ENCODE results near the gene DISC1.

The DISC1 gene

DNA sequence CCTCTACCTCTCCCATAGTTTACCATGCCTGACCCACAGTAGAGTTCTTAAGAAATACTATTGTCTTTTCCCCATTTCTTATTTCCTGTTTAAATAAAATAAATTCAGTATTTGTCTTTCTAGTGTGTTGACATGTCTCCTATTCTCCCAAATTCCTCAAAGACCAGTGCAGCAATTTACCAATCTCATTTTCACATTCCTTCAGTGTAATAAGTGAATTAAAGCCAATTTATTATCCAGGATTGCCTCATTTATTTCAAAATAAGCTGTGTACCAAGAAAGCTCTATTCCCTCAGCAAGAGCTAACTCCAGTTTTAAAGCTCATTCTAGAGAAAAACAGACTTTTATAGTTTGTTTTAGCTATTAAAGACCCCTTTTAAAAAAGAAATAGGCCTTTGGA, 49.9 kb downstream of the DISC1 start:
- H3K27ac Mint-ChIP-seq = no peak overlapping the region
- no peaks in the 10 kb centered on the region for H3K27me3 Mint-ChIP-seq
- intact Hi-C loops (cut with micrococcal nuclease) = no loop called here
- H3K4me3 Mint-ChIP-seq = no peak overlapping the region
- peaks cover 49% of the 10 kb centered on the region for H3K4me1 Mint-ChIP-seq (ENCODE audit: low read depth)
- H3K9me3 Mint-ChIP-seq = no peaks in the 10 kb centered on the region
- peaks cover 26% of the 10 kb centered on the region for H3K36me3 Mint-ChIP-seq (ENCODE audit: low read depth)

DNA sequence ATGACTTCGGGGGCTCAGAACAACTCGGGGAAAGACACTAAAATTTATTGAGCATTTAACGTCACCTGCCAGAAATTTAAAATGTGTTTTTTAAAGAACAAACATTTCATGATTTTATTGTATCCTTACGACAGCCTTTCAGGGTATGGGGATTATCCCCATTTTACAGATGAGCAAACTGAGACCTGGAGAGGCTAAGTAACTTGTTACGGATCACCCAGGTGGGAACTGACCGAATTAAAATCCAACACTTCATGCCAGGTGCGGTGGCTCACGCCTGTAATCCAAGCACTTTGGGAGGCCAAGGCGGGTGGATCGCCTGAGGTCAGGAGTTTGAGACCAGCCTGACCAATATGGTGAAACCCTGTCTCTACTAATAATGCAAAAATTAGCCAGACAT, 50.9 kb downstream of the DISC1 start:
- H3K27me3 Mint-ChIP-seq = no peaks in the 10 kb centered on the region
- no peak overlapping the region for H3K27ac Mint-ChIP-seq
- H3K4me1 Mint-ChIP-seq (ENCODE audit: low read depth) = peaks cover 49% of the 10 kb centered on the region
- intact Hi-C loops (cut with micrococcal nuclease) = no loop called here
- H3K4me3 Mint-ChIP-seq = no peak overlapping the region
- H3K36me3 Mint-ChIP-seq (ENCODE audit: low read depth) = peaks cover 26% of the 10 kb centered on the region
- H3K9me3 Mint-ChIP-seq = no peaks in the 10 kb centered on the region

DNA sequence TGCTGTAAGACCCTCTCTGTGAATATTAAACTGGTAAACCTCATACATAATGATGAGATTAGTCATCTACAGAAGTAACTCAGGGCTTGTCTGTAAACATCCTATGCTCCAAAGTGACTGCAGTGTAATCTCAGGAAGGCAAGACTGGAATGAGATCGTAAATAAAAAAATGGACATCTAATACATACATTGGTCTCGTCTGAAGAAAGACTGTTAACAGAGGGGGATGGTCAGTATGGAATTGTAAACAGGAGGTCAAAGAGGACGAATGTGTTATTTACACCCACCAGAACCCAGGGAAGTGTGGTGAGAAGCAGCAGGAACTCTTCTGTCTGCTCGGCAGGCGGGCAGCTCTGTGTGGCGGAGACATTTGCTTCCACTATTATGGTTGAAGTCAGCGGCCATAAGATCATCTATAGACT, 51.4 kb downstream of the DISC1 start:
- intact Hi-C loops (cut with micrococcal nuclease) = no loop called here

DNA sequence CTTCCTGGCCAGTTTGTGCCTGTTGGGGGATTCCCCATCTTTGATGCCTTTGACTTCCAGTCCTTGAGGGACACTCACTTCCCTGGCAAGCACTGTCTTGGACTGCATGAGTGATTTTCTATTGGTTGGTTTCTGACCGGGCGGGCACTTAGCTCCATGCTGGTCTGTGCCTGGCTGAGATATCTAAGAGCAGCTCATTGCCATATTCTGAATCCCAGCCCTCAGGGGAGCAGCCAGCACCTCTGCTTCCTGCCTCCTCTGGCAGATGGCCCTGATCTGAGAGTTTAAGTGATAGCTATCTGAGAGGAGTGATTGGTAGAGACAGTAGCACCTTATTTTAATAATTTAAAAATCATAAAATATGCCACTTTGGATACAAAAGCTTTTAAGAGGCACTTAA, 52.5 kb downstream of the DISC1 start:
- H3K27ac Mint-ChIP-seq = peak overlapping the region; percentile 17
- no peaks in the 10 kb centered on the region for H3K27me3 Mint-ChIP-seq
- H3K4me3 Mint-ChIP-seq = no peak overlapping the region
- peaks cover 45% of the 10 kb centered on the region for H3K4me1 Mint-ChIP-seq (ENCODE audit: low read depth)
- intact Hi-C loops (cut with micrococcal nuclease) = no loop called here
- peaks cover 33% of the 10 kb centered on the region for H3K36me3 Mint-ChIP-seq (ENCODE audit: low read depth)
- no peaks in the 10 kb centered on the region for H3K9me3 Mint-ChIP-seq

More for the DNA sequence above, 51.4 kb downstream of the DISC1 start:
- no peaks in the 10 kb centered on the region for H3K9me3 Mint-ChIP-seq
- no peaks in the 10 kb centered on the region for H3K27me3 Mint-ChIP-seq
- H3K36me3 Mint-ChIP-seq (ENCODE audit: low read depth) = peaks cover 26% of the 10 kb centered on the region
- no peak overlapping the region for H3K27ac Mint-ChIP-seq
- H3K4me3 Mint-ChIP-seq = no peak overlapping the region
- H3K4me1 Mint-ChIP-seq (ENCODE audit: low read depth) = peaks cover 43% of the 10 kb centered on the region

DNA sequence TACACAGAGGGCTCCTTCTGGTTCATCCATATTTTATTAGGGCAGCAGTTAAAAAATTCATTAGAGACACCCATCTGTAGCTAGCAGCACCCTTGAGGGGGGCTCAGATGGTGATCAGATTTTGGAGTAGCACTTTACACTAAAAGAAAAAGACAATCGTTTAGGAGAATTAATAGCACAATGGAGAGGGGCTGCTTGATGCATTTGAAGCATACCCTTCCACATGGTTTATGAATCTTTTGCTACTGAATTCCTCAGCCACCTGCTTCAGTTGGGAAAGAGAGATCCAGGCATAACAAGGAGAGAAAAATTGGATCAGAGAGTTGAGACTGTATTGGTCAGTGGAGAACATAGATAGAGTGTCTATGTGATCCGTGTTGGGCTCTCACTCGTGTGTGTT, 54.4 kb downstream of the DISC1 start:
- H3K27ac Mint-ChIP-seq = no peak overlapping the region

GRCh38 chr1:231682779-231683178, 56.2 kb downstream of the DISC1 start:
- Mint-ChIP-seq H3K27ac (no peak overlapping the region), H3K27me3 (no peaks in the 10 kb centered on the region), H3K9me3 (peaks cover 14% of the 10 kb centered on the region), H3K4me1 (ENCODE audit: low read depth) (peaks cover 44% of the 10 kb centered on the region), H3K36me3 (ENCODE audit: low read depth) (peaks cover 42% of the 10 kb centered on the region), H3K4me3 (no peak overlapping the region)
- intact Hi-C loops (cut with micrococcal nuclease) = no loop called here

More for the DNA sequence above, 54.4 kb downstream of the DISC1 start:
- peaks cover 44% of the 10 kb centered on the region for H3K4me1 Mint-ChIP-seq (ENCODE audit: low read depth)
- intact Hi-C loops (cut with micrococcal nuclease) = no loop called here
- H3K27me3 Mint-ChIP-seq = no peaks in the 10 kb centered on the region
- H3K9me3 Mint-ChIP-seq = no peaks in the 10 kb centered on the region
- H3K36me3 Mint-ChIP-seq (ENCODE audit: low read depth) = peaks cover 30% of the 10 kb centered on the region
- H3K4me3 Mint-ChIP-seq = no peak overlapping the region

DNA sequence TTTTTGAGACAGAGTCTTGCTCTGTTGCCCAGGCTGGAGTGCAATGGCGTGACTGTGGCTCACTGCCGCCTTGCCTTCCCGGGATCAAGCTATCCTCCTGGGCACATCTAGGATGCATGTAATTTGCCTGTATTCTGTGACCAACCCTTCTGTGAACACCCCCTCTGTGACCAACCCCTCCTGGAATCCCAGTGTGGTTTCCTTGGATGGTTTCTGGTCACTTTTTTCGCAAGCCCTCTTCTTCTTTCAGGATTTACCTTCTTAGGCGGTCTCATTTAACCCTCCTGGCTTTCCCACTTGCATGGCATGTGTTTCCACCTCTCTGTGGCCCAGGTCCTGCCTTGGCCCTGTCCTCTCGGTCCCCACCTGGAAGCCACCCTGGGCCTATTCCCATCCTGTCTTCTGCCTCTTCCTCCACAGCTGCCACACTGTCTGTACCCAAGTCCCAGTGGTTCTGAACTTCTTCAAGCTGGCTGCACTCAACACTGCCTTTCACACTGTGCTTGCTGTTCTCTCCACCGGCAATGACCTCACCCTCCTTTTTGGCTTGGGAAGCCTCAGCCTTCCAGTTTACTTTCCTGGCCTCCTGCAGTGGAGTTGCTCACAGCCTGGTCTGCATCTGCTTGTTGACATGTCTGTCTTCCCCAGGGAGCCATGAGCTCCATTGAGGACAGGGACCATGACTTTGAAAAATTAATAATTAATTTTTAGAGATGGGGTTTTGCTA, 57.0 kb downstream of the DISC1 start:
- H3K9me3 Mint-ChIP-seq = peaks cover 14% of the 10 kb centered on the region
- H3K27me3 Mint-ChIP-seq = no peaks in the 10 kb centered on the region
- H3K27ac Mint-ChIP-seq = no peak overlapping the region
- H3K4me3 Mint-ChIP-seq = no peak overlapping the region
- H3K36me3 Mint-ChIP-seq (ENCODE audit: low read depth) = peaks cover 37% of the 10 kb centered on the region
- intact Hi-C loops (cut with micrococcal nuclease) = no loop called here
- peaks cover 38% of the 10 kb centered on the region for H3K4me1 Mint-ChIP-seq (ENCODE audit: low read depth)

DNA sequence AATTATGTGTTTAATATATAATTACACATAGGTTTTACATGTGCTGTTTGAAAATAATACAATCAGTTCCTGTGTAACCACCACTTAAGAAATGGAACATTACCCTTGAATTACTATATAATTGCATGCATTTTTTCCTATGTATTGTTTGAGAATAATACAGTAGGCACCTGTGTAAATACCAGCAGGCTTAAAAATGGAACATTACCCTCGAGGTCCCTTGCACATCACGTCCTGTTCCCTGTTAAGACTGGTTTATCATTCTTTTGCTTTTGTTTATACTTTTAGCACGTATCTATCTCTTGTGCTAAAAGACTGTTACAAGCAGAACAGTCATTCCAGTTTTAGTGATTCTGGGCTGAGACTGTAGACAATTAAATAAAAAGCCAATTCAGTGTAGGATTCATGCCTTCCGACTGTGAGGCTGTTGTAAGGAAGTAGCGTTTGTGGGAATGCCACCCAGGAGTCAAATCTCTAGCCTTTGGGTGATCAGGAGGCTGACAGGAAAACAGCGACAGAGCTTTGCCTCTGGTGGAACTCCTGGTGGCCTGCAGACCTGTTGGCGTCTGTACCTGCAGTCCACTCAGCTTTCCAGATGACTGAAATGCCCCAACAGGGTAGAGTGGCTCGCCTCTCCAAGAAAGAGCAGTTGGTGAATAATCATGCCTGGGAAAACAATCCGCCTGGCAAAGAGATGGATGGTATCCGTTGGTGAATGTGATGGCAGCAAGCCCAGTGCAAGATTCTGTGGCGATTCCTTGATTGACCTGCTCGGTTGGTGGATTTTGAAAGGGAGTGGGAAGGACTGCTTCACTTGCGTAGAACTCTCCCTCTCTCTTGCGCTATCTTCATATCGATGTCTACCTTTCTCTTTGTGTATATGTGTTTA, 58.0 kb downstream of the DISC1 start:
- intact Hi-C loops (cut with micrococcal nuclease) = no loop called here
- peaks cover 14% of the 10 kb centered on the region for H3K9me3 Mint-ChIP-seq
- H3K27me3 Mint-ChIP-seq = no peaks in the 10 kb centered on the region
- H3K4me3 Mint-ChIP-seq = no peak overlapping the region
- no peak overlapping the region for H3K27ac Mint-ChIP-seq
- H3K4me1 Mint-ChIP-seq (ENCODE audit: low read depth) = peaks cover 30% of the 10 kb centered on the region
- peaks cover 37% of the 10 kb centered on the region for H3K36me3 Mint-ChIP-seq (ENCODE audit: low read depth)

DNA sequence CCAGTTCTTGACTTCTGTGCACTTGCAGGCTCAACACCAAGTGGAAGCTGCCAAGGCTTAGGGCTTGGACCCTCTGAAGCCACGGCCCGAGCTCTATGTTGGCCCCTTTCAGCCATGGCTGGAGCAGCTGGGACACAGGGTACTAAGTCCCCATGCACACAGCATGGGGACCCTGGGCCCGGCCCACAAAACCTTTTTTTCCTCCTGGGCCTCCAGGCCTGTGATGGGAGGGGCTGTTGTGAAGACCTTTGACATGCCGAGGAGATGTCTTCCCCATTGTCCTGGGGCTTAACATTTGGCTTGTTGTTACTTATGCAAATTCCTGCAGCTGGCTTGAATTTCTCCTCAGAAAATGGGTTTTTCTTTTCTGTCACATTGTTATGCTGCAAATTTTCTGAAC, 59.8 kb downstream of the DISC1 start:
- peaks cover 37% of the 10 kb centered on the region for H3K36me3 Mint-ChIP-seq (ENCODE audit: low read depth)
- H3K27me3 Mint-ChIP-seq = no peaks in the 10 kb centered on the region
- intact Hi-C loops (cut with micrococcal nuclease) = no loop called here
- peaks cover 14% of the 10 kb centered on the region for H3K9me3 Mint-ChIP-seq
- H3K4me3 Mint-ChIP-seq = no peak overlapping the region
- H3K4me1 Mint-ChIP-seq (ENCODE audit: low read depth) = peaks cover 31% of the 10 kb centered on the region
- no peak overlapping the region for H3K27ac Mint-ChIP-seq

GRCh38 chr1:231688989-231689388, 62.4 kb downstream of the DISC1 start:
- H3K27ac Mint-ChIP-seq = no peak overlapping the region
- intact Hi-C loops (cut with micrococcal nuclease) = no loop called here
- H3K4me3 Mint-ChIP-seq = no peak overlapping the region
- peaks cover 21% of the 10 kb centered on the region for H3K4me1 Mint-ChIP-seq (ENCODE audit: low read depth)
- H3K9me3 Mint-ChIP-seq = peaks cover 14% of the 10 kb centered on the region
- peaks cover 46% of the 10 kb centered on the region for H3K36me3 Mint-ChIP-seq (ENCODE audit: low read depth)
- no peaks in the 10 kb centered on the region for H3K27me3 Mint-ChIP-seq

DNA sequence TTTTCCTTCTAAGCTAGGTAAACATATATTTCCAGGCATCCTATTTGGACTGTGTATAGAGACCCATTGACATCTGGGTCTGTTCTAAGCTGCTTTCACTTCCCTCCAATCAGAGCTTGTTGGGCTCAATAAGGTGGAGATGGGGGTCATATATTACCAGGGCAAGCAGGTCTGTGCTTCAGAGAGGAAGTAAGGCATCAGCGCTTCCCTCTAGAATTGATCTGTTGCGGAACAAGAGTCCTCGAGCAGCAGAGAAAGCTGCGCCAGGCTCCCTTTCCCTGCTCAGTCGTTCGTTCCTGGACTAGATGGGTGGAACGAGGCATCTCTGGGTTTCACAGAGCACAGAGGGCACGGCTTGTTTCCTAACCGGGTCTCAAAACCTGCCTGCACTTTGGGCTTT, 63.5 kb downstream of the DISC1 start:
- H3K9me3 Mint-ChIP-seq = peaks cover 14% of the 10 kb centered on the region
- no peak overlapping the region for H3K27ac Mint-ChIP-seq
- peaks cover 31% of the 10 kb centered on the region for H3K4me1 Mint-ChIP-seq (ENCODE audit: low read depth)
- intact Hi-C loops (cut with micrococcal nuclease) = no loop called here
- peaks cover 51% of the 10 kb centered on the region for H3K36me3 Mint-ChIP-seq (ENCODE audit: low read depth)
- no peaks in the 10 kb centered on the region for H3K27me3 Mint-ChIP-seq
- peak overlapping the region; percentile 1 for H3K4me3 Mint-ChIP-seq

DNA sequence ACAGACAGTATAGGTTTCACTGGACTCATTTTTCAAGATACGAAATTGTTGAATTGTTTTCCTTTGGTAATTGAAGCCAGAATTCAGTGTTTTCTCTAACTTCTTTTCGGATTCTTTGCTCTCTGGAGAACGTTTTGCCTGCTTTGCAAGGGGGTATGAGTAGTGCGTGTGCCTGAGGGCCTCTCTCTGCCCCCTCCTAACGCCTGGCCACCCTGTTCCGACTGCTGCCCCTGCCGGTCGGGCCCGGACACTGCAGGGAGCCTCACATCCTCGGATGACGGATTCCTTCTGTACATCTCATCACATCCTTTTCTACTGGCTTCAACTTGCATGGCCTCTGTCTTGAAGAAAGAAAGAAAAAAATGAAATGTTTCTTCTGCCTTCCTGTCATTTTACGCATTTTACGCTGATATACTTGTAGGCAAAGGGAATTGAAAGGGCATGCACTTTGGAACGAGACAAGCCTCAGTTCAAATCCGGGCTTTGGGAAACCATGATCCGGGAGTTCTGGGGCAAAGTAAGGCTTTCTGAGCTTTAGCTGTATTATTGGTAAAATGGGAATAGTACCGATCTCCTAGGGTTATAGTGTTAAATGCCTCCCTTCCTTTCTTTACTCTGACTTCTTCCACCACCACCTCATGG, 65.1 kb downstream of the DISC1 start:
- Mint-ChIP-seq H3K4me1 (ENCODE audit: low read depth) (peaks cover 42% of the 10 kb centered on the region), H3K27me3 (no peaks in the 10 kb centered on the region), H3K4me3 (no peak overlapping the region), H3K9me3 (peaks cover 7% of the 10 kb centered on the region), H3K27ac (no peak overlapping the region), H3K36me3 (ENCODE audit: low read depth) (peaks cover 52% of the 10 kb centered on the region)
- intact Hi-C loops (cut with micrococcal nuclease) = no loop called here

DNA sequence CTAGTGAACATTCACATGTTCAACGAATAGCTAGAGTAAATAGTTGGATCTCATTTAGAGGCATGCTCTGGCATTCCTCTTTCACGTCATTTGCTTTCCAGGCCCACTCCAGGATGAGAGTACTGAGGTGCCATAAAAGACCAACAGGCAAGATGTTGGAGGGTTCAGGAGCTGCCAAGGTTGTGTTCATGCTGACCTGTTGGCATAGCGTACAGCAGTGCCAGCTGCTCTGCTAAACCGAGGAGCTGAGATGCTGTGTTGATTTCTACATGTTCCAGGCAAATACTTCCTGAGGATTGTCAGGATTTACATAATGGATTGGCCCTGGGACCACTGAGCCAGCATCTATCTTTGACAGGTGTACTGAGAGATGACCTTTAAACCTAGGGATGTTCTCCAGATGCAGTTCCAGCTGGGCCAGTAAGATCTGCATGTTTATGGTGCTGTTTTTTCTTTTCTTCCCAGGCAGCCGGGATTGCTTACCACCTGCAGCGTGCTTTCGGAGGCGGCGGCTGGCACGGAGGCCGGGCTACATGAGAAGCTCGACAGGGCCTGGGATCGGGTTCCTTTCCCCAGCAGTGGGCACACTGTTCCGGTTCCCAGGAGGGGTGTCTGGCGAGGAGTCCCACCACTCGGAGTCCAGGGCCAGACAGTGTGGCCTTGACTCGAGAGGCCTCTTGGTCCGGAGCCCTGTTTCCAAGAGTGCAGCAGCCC, 66.9 kb downstream of the DISC1 start:
- no peak overlapping the region for H3K27ac Mint-ChIP-seq
- H3K4me3 Mint-ChIP-seq = no peak overlapping the region
- H3K4me1 Mint-ChIP-seq (ENCODE audit: low read depth) = peaks cover 37% of the 10 kb centered on the region
- no peaks in the 10 kb centered on the region for H3K9me3 Mint-ChIP-seq
- no peaks in the 10 kb centered on the region for H3K27me3 Mint-ChIP-seq
- intact Hi-C loops (cut with micrococcal nuclease) = no loop called here
- peaks cover 47% of the 10 kb centered on the region for H3K36me3 Mint-ChIP-seq (ENCODE audit: low read depth)
